IMR-90 (cell line): ENCODE data around the gene NADK2. TPM values are rescaled to one million over a fixed set of nuclear protein-coding genes. Genes with fewer than 3 reads are reported as not detected.

Experiments
- ATAC-seq: fragments of 200-7000 bp; cut with Tn5 transposase; 2 replicates; pipeline ENCODE4 v1.9.1; 2020; ENCODE audit warnings: low read depth, mild to moderate bottlenecking, moderate library complexity
- BruUV-seq: library from RNA; stranded (reverse); fragments of 400-500 nt; replicated peaks from 2 replicates; lab custom pipeline; 2021; lab: Mats Ljungman, UMichigan
- CTCF ChIA-PET: fragments of 300-600 bp; formaldehyde crosslinking; extraction: SDS; loops from one replicate; lab custom pipeline; 2021; ENCODE audit warnings: antibody characterized with exemption; lab: Yijun Ruan, JAX
- POLR2A ChIA-PET: fragments of 300-600 bp; sonication (Branson Sonifier 250); formaldehyde crosslinking; loops from one replicate; lab custom pipeline; 2022; ENCODE audit warnings: antibody characterized with exemption; ENCODE audit not compliant: unreplicated experiment; lab: Charles Lee
- DNase-seq: peaks from one replicate; pipeline ENCODE4 v3.0.0; 2013
- H2AFZ ChIP-seq: replicated peaks from 2 replicates; pipeline ENCODE3; 2013; ENCODE audit warnings: low read length, mild to moderate bottlenecking; ENCODE audit not compliant: poor library complexity
- H2AK5ac ChIP-seq: 2 replicates; pipeline ENCODE4 v1.6.1; 2013; ENCODE audit warnings: low read depth, low read length, inconsistent platforms
- H2AK9ac ChIP-seq: replicated peaks from 2 replicates; pipeline ENCODE3; 2013; ENCODE audit warnings: mild to moderate bottlenecking, low read depth, low read length, moderate library complexity; ENCODE audit not compliant: poor library complexity
- H2BK120ac ChIP-seq: 2 replicates; pipeline ENCODE4 v1.6.1; 2013; ENCODE audit warnings: low read depth, low read length, inconsistent platforms
- H2BK15ac ChIP-seq: 3 replicates; pipeline ENCODE4 v1.6.1; 2013; ENCODE audit warnings: low read depth, low read length, inconsistent platforms
- H2BK20ac ChIP-seq: 2 replicates; pipeline ENCODE4 v1.6.1; 2013; ENCODE audit warnings: low read depth, mild to moderate bottlenecking, inconsistent platforms, low read length, moderate library complexity
- H2BK5ac ChIP-seq: 2 replicates; pipeline ENCODE4 v1.6.1; 2013; ENCODE audit warnings: mild to moderate bottlenecking, low read depth, low read length, inconsistent platforms; ENCODE audit not compliant: poor library complexity, severe bottlenecking
- H3K14ac ChIP-seq: replicated peaks from 2 replicates; pipeline ENCODE4 v1.6.1; 2013; ENCODE audit warnings: low read depth, low read length, inconsistent platforms
- H3K18ac ChIP-seq: 2 replicates; pipeline ENCODE4 v1.6.1; 2013; ENCODE audit warnings: low read depth, low read length, control low read depth
- H3K23ac ChIP-seq: 2 replicates; pipeline ENCODE4 v1.6.1; 2013; ENCODE audit warnings: low read depth, low read length, inconsistent platforms
- H3K27ac ChIP-seq: 2 replicates; pipeline ENCODE4 v1.5.1; 2013; ENCODE audit warnings: mild to moderate bottlenecking, control low read depth, low read length; ENCODE audit not compliant: insufficient read depth
- H3K27me3 ChIP-seq: 2 replicates; pipeline ENCODE4 v1.6.1; 2013; ENCODE audit warnings: low read length; ENCODE audit not compliant: control insufficient read depth, insufficient read depth
- H3K36me3 ChIP-seq: 2 replicates; pipeline ENCODE4 v1.6.1; 2013; ENCODE audit warnings: low read length, mixed read lengths; ENCODE audit not compliant: control insufficient read depth, insufficient read depth
- H3K4ac ChIP-seq: 2 replicates; pipeline ENCODE4 v1.6.1; 2013; ENCODE audit warnings: low read depth, low read length, inconsistent platforms
- H3K4me1 ChIP-seq: 2 replicates; pipeline ENCODE4 v1.6.1; 2013; ENCODE audit warnings: low read length, mixed read lengths; ENCODE audit not compliant: control insufficient read depth, insufficient read depth
- H3K4me2 ChIP-seq: 2 replicates; pipeline ENCODE4 v1.6.1; 2013; ENCODE audit warnings: low read depth, mild to moderate bottlenecking, control low read depth, low read length, moderate library complexity
- H3K4me3 ChIP-seq: 2 replicates; pipeline ENCODE4 v1.5.1; 2013; ENCODE audit warnings: low read depth, mild to moderate bottlenecking, control low read depth, low read length, moderate library complexity; ENCODE audit not compliant: insufficient read depth
- H3K56ac ChIP-seq: 2 replicates; pipeline ENCODE4 v1.6.1; 2013; ENCODE audit warnings: low read length, inconsistent platforms; ENCODE audit not compliant: insufficient read depth; ENCODE audit errors: extremely low read depth
- H3K79me1 ChIP-seq, 2 experiments: 2 replicates each; pipeline ENCODE4 v1.6.1; 2013; ENCODE audit warnings: low read length in 2 of 2, inconsistent platforms in 1 of 2, low read depth in 1 of 2
- H3K9ac ChIP-seq: 2 replicates; pipeline ENCODE4 v1.6.1; 2013; ENCODE audit warnings: low read depth, low read length, control low read depth
- H3K9me1 ChIP-seq: 2 replicates; pipeline ENCODE4 v1.6.1; 2013; ENCODE audit warnings: low read length, inconsistent platforms; ENCODE audit not compliant: insufficient read depth
- H3K9me3 ChIP-seq: 2 replicates; pipeline ENCODE4 v1.6.1; 2013; ENCODE audit warnings: low read length; ENCODE audit not compliant: control insufficient read depth, insufficient read depth
- H4K20me1 ChIP-seq: 2 replicates; pipeline ENCODE4 v1.6.1; 2013; ENCODE audit warnings: low read length, inconsistent platforms; ENCODE audit not compliant: insufficient read depth
- H4K5ac ChIP-seq: 2 replicates; pipeline ENCODE4 v1.6.1; 2013; ENCODE audit warnings: mild to moderate bottlenecking, low read depth, low read length, control low read depth
- H4K8ac ChIP-seq, 2 experiments: 2 replicates each; pipeline ENCODE4 v1.6.1; 2013; ENCODE audit warnings: low read depth in 2 of 2, low read length in 2 of 2, control low read depth in 1 of 2, inconsistent platforms in 1 of 2
- H4K91ac ChIP-seq: 2 replicates; pipeline ENCODE4 v1.6.1; 2013; ENCODE audit warnings: low read depth, low read length, inconsistent platforms; ENCODE audit not compliant: insufficient read depth
- CHD1 ChIP-seq: IDR thresholded peaks from 2 replicates; pipeline ENCODE4 v1.6.1; 2012; ENCODE audit warnings: low read depth, low read length, improper control_type of control experiment
- FOS ChIP-seq: fragments of 150-350 bp; IDR thresholded peaks from 2 replicates; pipeline ENCODE4 v1.6.1; 2016; ENCODE audit warnings: low read depth, low read length
- NFE2L2 ChIP-seq: fragments of 150-350 bp; IDR thresholded peaks from 2 replicates; pipeline ENCODE4 v1.6.1; 2016; ENCODE audit warnings: low read depth, mild to moderate bottlenecking, low read length
- SMC3 ChIP-seq: fragments of 150-350 bp; IDR thresholded peaks from 2 replicates; pipeline ENCODE4 v1.6.1; 2016; ENCODE audit warnings: low read depth, mild to moderate bottlenecking, antibody characterized with exemption, low read length, moderate library complexity
- WGBS, 2 experiments: methylation state at CpG; one replicate each; pipeline versions ENCODE4 v1.1.5 to v1.1.7; 2013; ENCODE audit warnings: missing lambda C conversion rate in 2 of 2; ENCODE audit not compliant: insufficient read length in 1 of 2; ENCODE audit errors: extremely low coverage in 2 of 2; 5-methylcytosine and 5-hydroxymethylcytosine counted together
- dilution Hi-C: fragments of 300-500 bp; cut with HindIII; formaldehyde crosslinking; loops from one replicate; pipeline ENCODE4 v1.14.3; 2018; ENCODE audit warnings: low sequenced_read_pairs; ENCODE audit not compliant: unreplicated experiment
- in situ Hi-C: fragments of 300-500 bp; cut with MboI; formaldehyde crosslinking; loops from 3 replicates; pipeline ENCODE4 v1.14.3; 2019; ENCODE audit warnings: low sequenced_read_pairs, inconsistent platforms, mixed read lengths
- intact Hi-C: fragments of 100-400 bp; cut with micrococcal nuclease; formaldehyde crosslinking; loops from 2 replicates; pipeline ENCODE4 v1.10.0; 2022
- polyA plus RNA-seq, 3 experiments: library from polyadenylated mRNA; depleted of rRNA; stranded (reverse); fragments of >200 nt; gene quantifications; 2 replicates each; pipeline ENCODE4 v1.2.3, GENCODE V29; 2012; ENCODE audit warnings: low replicate concordance in 1 of 3
- total RNA-seq: library from RNA; depleted of rRNA; stranded (reverse); fragments of >200 nt; gene quantifications from 2 replicates; pipeline ENCODE4 v1.2.3, GENCODE V29; 2012
- TF ChIP-seq, protein P1 (sequence below): conservative IDR thresholded peaks from 2 replicates; pipeline ENCODE4 v1.5.1; 2012; ENCODE audit warnings: mild to moderate bottlenecking, low read depth, low read length, improper control_type of control experiment

The NADK2 gene
- total and polyA plus RNA-seq, 2 of the 4 experiments (the other 2 are of a cell fraction), result 7.4 to 17.4 TPM

DNA sequence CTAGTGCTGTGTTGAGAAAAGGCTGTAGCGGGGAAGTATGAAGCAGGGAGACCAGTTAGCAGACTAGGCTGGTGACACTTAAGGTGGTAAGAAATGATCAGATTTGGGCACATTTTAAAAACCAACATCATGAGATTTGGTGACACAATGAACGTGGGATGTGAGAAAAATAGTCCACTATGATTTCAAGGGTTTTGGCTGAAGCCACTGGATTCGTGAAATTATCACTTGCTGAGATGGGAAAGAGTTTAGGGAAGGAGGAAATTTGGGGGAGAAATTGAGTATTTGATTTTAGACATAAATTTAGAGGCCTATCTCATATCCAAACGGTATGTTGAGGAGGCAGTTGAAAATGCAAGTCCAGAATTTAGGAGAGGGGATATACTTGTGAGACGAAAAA lies 66.7 kb downstream of the NADK2 start:
- ChIA-PET CTCF (no interaction called here), POLR2A (no interaction called here)
- Histone ChIP-seq H2BK5ac (no peak overlapping the region), H2AK5ac (no peak overlapping the region), H3K4me1 (0 out of 2 replicates have a peak, but pooled peaks cover 5% of the 10 kb centered on the region), H3K9me3 (no peaks in the 10 kb centered on the region), H3K23ac (no peak overlapping the region), H3K27ac (no peak overlapping the region), H2AFZ (no peak overlapping the region), H4K91ac (no peak overlapping the region), H3K4me2 (no peak overlapping the region), H2BK15ac (no peak overlapping the region), H3K79me1 (peaks cover 8 to 13% of the 10 kb centered on the region in 2 experiments; a peak in 2 of 4 replicates), H3K9ac (no peak overlapping the region), H3K4ac (no peak overlapping the region), H3K9me1 (peaks cover 5% of the 10 kb centered on the region; the same call in 1 of the 2 replicates), H2BK120ac (no peak overlapping the region), H4K8ac (no peak overlapping the region), H2BK20ac (no peak overlapping the region), H3K18ac (no peak overlapping the region), H4K20me1 (no peaks in the 10 kb centered on the region), H4K5ac (no peak overlapping the region; the same call in 1 of the 2 replicates), H3K4me3 (no peak overlapping the region), H3K56ac (no peak overlapping the region), H3K14ac (no peak overlapping the region), H3K27me3 (no peaks in the 10 kb centered on the region), H3K36me3 (peaks cover 30% of the 10 kb centered on the region), H2AK9ac (no peak overlapping the region)
- no TSS peak for BruUV-seq
- in situ Hi-C loops, result loop anchor here (10.0 kb wide), 1 partner anchor 130 kb away; the partner anchor contains the start of gene RANBP3L
- TF ChIP-seq CHD1, result no peak
- TF ChIP-seq NFE2L2, result no peak
- TF ChIP-seq SMC3, result no peak
- no peak for TF ChIP-seq FOS
- TF ChIP-seq, protein P1, sequence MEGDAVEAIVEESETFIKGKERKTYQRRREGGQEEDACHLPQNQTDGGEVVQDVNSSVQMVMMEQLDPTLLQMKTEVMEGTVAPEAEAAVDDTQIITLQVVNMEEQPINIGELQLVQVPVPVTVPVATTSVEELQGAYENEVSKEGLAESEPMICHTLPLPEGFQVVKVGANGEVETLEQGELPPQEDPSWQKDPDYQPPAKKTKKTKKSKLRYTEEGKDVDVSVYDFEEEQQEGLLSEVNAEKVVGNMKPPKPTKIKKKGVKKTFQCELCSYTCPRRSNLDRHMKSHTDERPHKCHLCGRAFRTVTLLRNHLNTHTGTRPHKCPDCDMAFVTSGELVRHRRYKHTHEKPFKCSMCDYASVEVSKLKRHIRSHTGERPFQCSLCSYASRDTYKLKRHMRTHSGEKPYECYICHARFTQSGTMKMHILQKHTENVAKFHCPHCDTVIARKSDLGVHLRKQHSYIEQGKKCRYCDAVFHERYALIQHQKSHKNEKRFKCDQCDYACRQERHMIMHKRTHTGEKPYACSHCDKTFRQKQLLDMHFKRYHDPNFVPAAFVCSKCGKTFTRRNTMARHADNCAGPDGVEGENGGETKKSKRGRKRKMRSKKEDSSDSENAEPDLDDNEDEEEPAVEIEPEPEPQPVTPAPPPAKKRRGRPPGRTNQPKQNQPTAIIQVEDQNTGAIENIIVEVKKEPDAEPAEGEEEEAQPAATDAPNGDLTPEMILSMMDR, result no peak
- no peak for ATAC-seq
- no peak for DNase-seq
- intact Hi-C loops, result loop anchor here (10.0 kb wide), 2 partner anchors 220 to 520 kb away; no protein-coding TSS in a partner anchor
- WGBS, 2 experiments, result 80% methylated on average over 1 of the region's 5 CpGs; no CpG with 5 or more reads in 1 of the 2 experiments
- dilution Hi-C loops, result no loop called here
